Measurements from ENCODE around the gene MAP3K3.

Gene MAP3K3

DNA sequence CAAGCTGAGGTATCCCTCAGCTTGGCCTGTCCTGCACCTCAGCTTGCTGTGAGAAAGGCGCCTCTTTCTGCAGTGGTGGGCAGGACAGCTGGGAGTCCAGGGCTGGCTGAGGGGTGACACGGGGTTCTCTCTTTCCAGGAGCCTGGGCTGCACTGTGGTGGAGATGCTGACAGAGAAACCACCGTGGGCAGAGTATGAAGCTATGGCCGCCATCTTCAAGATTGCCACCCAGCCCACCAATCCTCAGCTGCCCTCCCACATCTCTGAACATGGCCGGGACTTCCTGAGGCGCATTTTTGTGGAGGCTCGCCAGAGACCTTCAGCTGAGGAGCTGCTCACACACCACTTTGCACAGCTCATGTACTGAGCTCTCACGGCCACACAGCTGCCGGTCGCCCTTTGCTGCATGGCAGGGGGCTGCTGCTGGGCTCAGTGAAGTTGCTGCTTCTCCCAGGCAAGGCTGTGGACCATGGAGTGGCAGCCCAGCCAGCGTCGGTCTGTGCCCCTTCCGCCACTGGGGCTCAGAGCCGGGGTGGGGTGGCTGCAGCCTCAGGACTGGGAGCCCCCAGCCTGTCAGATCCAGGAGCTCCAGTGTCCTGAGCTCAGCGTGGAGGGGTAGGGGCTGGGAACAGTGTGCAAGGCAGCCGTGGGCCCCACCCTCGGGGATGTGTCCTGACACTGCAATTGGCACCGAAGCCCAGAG, 71.3 kb downstream of the MAP3K3 start:
- DNase-seq (ENCODE audit: low read depth in 2 of 2): no peak

- DNase-seq (ENCODE audit: low read depth in 2 of 2): no peak
Observed at GRCh38 chr17:63694229-63694949, 72.2 kb downstream of the MAP3K3 start.

DNA sequence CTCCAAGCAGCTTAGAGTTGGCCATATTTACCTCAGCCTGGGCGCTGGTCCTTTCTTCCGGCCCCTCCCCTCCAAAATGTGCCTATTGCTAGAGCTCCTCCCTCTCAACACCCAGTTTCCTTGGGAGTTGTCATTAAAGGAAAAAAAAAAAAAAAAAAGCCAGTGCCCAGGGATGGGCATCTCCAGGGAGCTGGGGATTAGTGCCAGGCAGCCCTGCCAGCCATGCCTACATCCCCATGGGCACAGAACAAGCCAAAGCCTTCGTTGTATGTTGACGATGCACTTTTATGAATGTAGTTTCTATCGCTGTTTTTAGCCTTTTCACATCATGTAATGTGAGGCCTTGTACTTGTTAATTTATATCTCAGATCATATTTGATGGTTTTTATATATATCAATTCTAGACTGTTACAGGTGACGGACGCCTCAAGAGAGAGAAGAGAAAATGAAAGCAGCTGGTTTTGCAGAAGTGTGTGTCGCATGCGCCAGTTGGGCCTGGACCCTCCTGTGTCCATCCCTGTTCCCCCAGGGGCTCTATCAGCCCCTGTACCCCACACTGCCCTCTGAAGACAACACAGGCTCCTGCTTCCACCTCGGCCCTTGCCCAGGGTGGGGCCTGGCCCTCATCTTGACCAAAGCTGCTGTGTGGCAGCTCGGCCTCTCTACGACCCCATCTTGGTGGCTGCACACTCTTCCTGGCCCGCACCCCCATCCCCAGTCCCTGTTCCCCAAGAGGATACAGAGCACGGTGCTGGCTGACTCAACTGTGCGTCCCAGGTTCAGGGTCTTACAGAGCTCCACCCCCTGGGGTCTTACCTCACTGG, 72.9 kb downstream of the MAP3K3 start:
- DNase-seq (ENCODE audit: low read depth in 2 of 2): no peak

GRCh38 chr17:63695889-63696288, 73.7 kb downstream of the MAP3K3 start:
- DNase-seq (ENCODE audit: low read depth in 2 of 2): no peak

GRCh38 chr17:63696381-63696961, 74.3 kb downstream of the MAP3K3 start:
- DNase-seq (ENCODE audit: low read depth in 2 of 2): no peak

- peak; percentile 65 to 68 for DNase-seq (ENCODE audit: low read depth in 2 of 2)
Observed at GRCh38 chr17:63697341-63698286, 75.4 kb downstream of the MAP3K3 start.

DNA sequence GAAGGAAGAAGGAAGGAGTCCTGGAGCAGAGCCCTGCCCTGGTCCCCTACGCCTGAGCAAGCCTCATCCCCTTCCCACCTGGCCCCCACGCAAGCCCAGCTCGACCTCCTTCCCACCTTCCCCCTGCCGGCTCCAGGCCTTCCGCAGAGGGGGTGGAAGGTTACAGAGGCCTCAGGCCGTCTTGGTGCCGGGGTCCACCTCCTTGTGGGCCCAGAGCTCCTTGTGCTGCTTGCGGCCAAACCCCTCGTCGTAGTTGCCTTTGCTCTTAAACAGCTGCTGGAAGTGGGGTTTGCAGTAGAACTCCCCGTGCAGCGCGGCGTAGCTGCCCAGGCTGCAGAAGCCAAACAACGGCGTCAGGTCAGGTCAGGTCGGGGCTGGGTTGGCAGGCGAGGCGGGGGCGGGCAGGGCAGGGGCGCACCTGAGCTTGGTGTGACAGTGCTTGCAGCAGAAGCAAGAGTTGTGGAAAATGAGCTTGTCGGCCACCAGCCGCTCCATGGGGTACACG, 76.2 kb downstream of the MAP3K3 start:
- no peak for DNase-seq (ENCODE audit: low read depth in 2 of 2)

DNA sequence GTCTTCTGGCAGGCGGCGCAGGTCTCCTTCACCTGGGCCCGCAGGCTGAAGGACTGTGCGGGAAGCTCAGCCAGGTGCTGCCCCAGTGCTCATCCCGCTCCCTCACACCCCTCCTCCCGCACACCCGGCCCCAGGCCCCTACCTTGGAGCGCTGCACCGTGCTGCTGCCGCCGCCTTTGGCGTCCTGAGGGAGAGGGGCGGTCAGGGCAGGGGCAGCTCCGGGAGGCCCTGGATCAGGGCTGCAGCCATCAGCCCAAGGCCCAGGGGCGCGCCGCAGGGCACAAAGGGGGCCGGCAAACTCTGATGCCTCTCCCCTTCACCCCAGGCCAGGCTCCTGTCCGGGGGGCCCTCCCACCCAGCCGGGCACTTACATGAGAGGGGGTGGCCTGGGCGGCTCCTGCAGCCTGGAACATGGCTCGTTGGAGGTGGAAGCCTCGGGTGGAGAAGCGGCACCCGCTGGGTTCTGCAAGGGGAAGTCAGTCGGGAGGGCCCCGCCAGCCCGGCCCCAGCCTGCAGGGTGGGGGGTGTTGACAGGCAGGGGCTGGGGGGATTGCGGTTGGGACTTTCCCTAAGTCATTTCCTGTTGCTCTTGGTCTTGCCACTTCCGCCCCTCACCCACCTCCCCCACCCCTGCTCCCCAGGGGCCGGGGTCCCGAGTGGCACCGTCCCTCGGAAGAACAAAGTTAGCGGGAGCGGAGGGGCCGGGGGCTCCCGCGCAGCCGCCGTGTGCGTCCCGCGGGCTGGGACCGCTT, 76.8 kb downstream of the MAP3K3 start:
- DNase-seq (ENCODE audit: low read depth in 2 of 2): peak; percentile 56 to 63

GRCh38 chr17:63699638-63700527, 77.7 kb downstream of the MAP3K3 start, which contains the start of gene LIMD2:
LIMD2 (minus strand) TSS chr17:63700125; CDS start chr17:63699298, 827 bp downstream.
- peak; percentile 51 to 74 for DNase-seq (ENCODE audit: low read depth in 2 of 2)

DNA sequence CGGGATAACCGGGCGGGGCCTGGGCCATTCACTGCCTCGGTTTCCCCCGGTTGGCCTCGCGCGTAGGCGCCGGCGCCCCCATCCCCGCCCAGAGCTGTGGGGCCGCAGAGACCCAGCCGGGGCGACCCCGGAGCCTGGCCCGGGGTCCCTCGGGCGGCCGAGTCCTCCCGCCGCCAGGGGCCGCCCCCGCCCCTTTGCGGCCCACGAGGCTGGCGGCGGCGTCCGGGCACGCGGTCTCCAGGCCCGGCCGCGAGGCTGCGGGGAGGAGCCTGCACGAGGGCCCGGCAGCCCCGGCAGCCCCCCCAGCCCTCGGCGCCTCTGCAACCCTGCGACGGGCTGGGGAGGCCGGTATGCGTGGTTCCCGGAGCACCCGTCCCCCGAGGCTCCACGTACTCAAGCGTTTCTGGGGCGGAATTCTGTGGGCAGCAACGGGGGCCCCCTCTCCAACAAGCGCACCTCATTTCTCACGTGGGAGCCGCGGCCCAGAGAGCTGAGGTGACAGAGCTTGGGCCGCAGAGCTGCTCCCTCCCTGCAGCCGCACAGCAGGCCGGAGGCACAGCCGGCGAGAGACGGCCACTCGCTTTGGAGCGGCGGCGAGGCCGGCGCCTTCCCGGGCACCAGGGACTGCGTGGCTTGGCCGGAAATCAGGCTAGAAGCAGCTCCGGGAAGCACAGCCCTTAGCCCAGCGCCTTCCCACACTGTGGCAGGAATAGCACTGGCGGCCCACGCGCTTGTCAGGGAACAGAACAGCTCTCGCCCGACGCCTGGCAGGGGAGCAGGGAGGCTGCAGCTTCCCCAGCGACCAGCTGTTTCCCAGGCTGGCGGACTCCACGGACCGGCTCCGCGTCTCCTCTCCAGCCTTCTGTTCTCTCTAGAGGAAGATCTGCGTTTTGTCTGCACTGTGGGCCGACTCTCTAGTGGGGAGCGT, 78.6 kb downstream of the MAP3K3 start:
- DNase-seq (ENCODE audit: low read depth in 2 of 2): peak in 1 of 2 donors; percentile 44

DNA sequence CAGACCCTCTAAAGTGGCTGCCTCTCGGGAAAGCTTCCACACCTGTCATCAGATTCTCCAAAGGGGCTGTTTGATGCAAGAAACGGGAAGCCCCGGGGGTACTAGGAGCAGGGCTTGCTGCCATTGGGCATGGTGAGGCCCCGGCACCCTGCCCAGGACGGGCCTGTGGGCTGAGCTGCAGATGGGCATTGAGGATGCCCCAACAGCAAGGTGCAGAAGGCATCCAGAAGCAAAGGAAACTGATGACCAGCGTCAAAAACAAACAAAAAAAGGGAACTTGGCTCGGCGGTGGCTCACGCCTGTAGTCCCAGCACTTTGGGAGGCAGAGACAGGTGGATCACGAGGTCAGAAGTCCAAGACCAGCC, 79.2 kb downstream of the MAP3K3 start:
- no peak for DNase-seq (ENCODE audit: low read depth in 2 of 2)

- DNase-seq (ENCODE audit: low read depth in 2 of 2): peak; percentile 68 to 70
Observed at GRCh38 chr17:63701868-63702720, 79.9 kb downstream of the MAP3K3 start.

- no peak for DNase-seq (ENCODE audit: low read depth in 2 of 2)
Observed at GRCh38 chr17:63702721-63703015, 80.5 kb downstream of the MAP3K3 start.

DNA sequence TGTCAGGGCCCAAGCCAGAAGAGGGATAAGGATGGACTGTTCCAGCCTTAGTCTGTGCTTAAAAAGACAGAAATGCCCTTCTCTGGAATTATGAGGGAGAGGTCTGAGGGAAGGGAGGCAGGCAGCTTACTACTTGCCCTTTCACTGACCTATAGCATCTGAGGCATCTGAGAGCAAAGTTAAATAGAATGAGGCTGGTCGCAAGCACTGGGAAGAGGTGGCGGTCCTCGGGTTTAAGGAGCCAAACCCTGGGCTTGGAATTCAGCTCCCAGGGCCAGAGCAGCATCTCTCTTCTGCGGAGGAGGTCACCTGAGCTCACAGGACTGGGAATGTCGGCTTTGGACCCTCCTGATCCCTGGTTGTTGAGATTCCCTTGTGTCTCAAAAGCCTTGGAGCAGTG, 80.8 kb downstream of the MAP3K3 start:
- no peak for DNase-seq (ENCODE audit: low read depth in 2 of 2)

- no peak for DNase-seq (ENCODE audit: low read depth in 2 of 2)
Observed at GRCh38 chr17:63703556-63704258, 81.5 kb downstream of the MAP3K3 start.

- no peak for DNase-seq (ENCODE audit: low read depth in 2 of 2)
Observed at GRCh38 chr17:63704259-63704576, 82.0 kb downstream of the MAP3K3 start.

GRCh38 chr17:63704836-63705235, 82.6 kb downstream of the MAP3K3 start:
- no peak for DNase-seq (ENCODE audit: low read depth in 2 of 2)

Data from stimulated activated CD4-positive, alpha-beta T cell treated with anti-CD3 and anti-CD28 coated beads, Interleukin-15, amount 100 ng/mL, for 48 hours (primary cell).